Liver (tissue), 9 donors: ENCODE results near the gene MFSD11. TPM values are rescaled to one million over a fixed set of nuclear protein-coding genes. Genes with fewer than 3 reads are reported as not detected.
"Not testable (repeated sequence)": the region's sequence is repeated elsewhere in the genome, so short reads cannot be mapped to it uniquely, and the experiment has no call there.

Experiments used
- DNase-seq: peaks from one replicate; pipeline ENCODE4 v3.0.0-alpha.2; 2017; ENCODE audit warnings: low spot score
- H3K27ac ChIP-seq, 2 donors: one replicate each; pipeline ENCODE4 v1.7.0; 2013; ENCODE audit warnings: inconsistent platforms in 2 of 2, low read length in 2 of 2, control low read depth in 1 of 2, low read depth in 1 of 2, mild to moderate bottlenecking in 1 of 2
- H3K27me3 ChIP-seq, 4 donors: one replicate each; pipeline versions ENCODE4 v1.6.1 to v1.7.0; 2013; ENCODE audit warnings: low read length in 3 of 4, inconsistent platforms in 1 of 4, mild to moderate bottlenecking in 1 of 4, moderate library complexity in 1 of 4; ENCODE audit not compliant: control insufficient read depth in 4 of 4, insufficient read depth in 4 of 4
- H3K36me3 ChIP-seq, 4 donors: one replicate each; pipeline versions ENCODE4 v1.6.1 to v1.7.0; 2013; ENCODE audit warnings: low read length in 3 of 4, mild to moderate bottlenecking in 3 of 4, low read depth in 1 of 4, moderate library complexity in 1 of 4; ENCODE audit not compliant: control insufficient read depth in 4 of 4, insufficient read depth in 3 of 4
- H3K4me1 ChIP-seq, 4 donors: one replicate each; pipeline versions ENCODE4 v1.6.1 to v1.7.0; 2013; ENCODE audit warnings: low read length in 3 of 4, mild to moderate bottlenecking in 3 of 4, moderate library complexity in 1 of 4; ENCODE audit not compliant: control insufficient read depth in 4 of 4, insufficient read depth in 4 of 4
- H3K4me3 ChIP-seq, 3 donors: one replicate each; pipeline versions ENCODE4 v1.6.1 to v1.7.0; 2013; ENCODE audit warnings: low read length in 3 of 3, control low read depth in 1 of 3, low read depth in 1 of 3, mild to moderate bottlenecking in 1 of 3
- H3K9ac ChIP-seq, 2 donors: one replicate each; pipeline ENCODE4 v1.7.0; 2013; ENCODE audit warnings: low read length in 2 of 2, mild to moderate bottlenecking in 2 of 2, moderate library complexity in 2 of 2, control low read depth in 1 of 2, low read depth in 1 of 2
- H3K9me3 ChIP-seq, 4 donors: one replicate each; pipeline versions ENCODE4 v1.6.1 to v1.7.0; 2013; ENCODE audit warnings: low read length in 3 of 4; ENCODE audit not compliant: control insufficient read depth in 4 of 4
- EGR1 ChIP-seq, 2 donors: IDR thresholded peaks; 2 replicates each; pipeline ENCODE4 v1.6.1; 2016 to 2018; ENCODE audit warnings: antibody characterized with exemption in 2 of 2, low read depth in 2 of 2
- FOXA1 ChIP-seq: IDR thresholded peaks from 2 replicates; pipeline ENCODE4 v1.6.1; 2016; ENCODE audit warnings: antibody characterized with exemption
- FOXA2 ChIP-seq: IDR thresholded peaks from 2 replicates; pipeline ENCODE4 v1.6.1; 2016; ENCODE audit warnings: antibody characterized with exemption
- GABPA ChIP-seq, 2 donors: IDR thresholded peaks in 1 of 2; conservative IDR thresholded peaks in 1 of 2; 2 replicates each; pipeline ENCODE4 v1.6.1; 2016; ENCODE audit warnings: antibody characterized with exemption in 2 of 2, mild to moderate bottlenecking in 1 of 2, moderate library complexity in 1 of 2
- HNF4A ChIP-seq, 2 donors: conservative IDR thresholded peaks; 2 replicates each; pipeline ENCODE4 v1.6.1; 2016; ENCODE audit warnings: antibody characterized with exemption in 2 of 2, mild to moderate bottlenecking in 2 of 2
- HNF4G ChIP-seq: IDR thresholded peaks from 2 replicates; pipeline ENCODE4 v1.6.1; 2016; ENCODE audit warnings: antibody characterized with exemption
- JUND ChIP-seq, 2 donors: IDR thresholded peaks; 2 replicates each; pipeline ENCODE4 v1.6.1; 2016; ENCODE audit warnings: antibody characterized with exemption in 2 of 2
- NR2F2 ChIP-seq: IDR thresholded peaks from 2 replicates; pipeline ENCODE4 v1.6.1; 2016; ENCODE audit warnings: antibody characterized with exemption
- RAD21 ChIP-seq, 2 donors: IDR thresholded peaks; 2 replicates each; pipeline ENCODE4 v1.6.1; 2016; ENCODE audit warnings: antibody characterized with exemption in 2 of 2, mild to moderate bottlenecking in 2 of 2
- RXRA ChIP-seq, 2 donors: IDR thresholded peaks; 2 replicates each; pipeline ENCODE4 v1.6.1; 2017 to 2018; ENCODE audit warnings: antibody characterized with exemption in 2 of 2, mild to moderate bottlenecking in 1 of 2
- SP1 ChIP-seq: IDR thresholded peaks from 2 replicates; pipeline ENCODE4 v1.6.1; 2018; ENCODE audit warnings: antibody characterized with exemption, mild to moderate bottlenecking
- TAF1 ChIP-seq: conservative IDR thresholded peaks from 2 replicates; pipeline ENCODE4 v1.6.1; 2016; ENCODE audit warnings: antibody characterized with exemption, mild to moderate bottlenecking
- YY1 ChIP-seq: IDR thresholded peaks from 2 replicates; pipeline ENCODE4 v1.6.1; 2016; ENCODE audit warnings: antibody characterized with exemption, mild to moderate bottlenecking
- whole genome bisulfite sequencing: extraction: QIAGEN DNeasy Blood & Tissue Kit; methylation state at CpG from one replicate; pipeline ENCODE4 v1.1.7; 2013; 5-methylcytosine and 5-hydroxymethylcytosine counted together
- polyA plus RNA-seq, 2 donors: library from polyadenylated mRNA; stranded (reverse) in 1 of 2; unstranded in 1 of 2; fragments of 200-250 nt in 1 of 2; fragments of >200 nt in 1 of 2; fragmentation: Nextera tagmentation in 1 of 2; extraction: Ambion mirVana in 1 of 2; gene quantifications; one replicate each; pipeline versions ENCODE4 v1.2.1 to v1.2.3, GENCODE V29; 2013 to 2015
- total RNA-seq, 2 donors: library from RNA; depleted of rRNA; stranded (reverse); fragments of >200 nt; gene quantifications; one replicate each; pipeline ENCODE4 v1.2.3, GENCODE V29; 2014
- TF ChIP-seq, protein P1 (sequence below): fragments of 150-350 bp; IDR thresholded peaks from 2 replicates; pipeline ENCODE4 v1.5.1; 2017; ENCODE audit warnings: improper control_type of control experiment, low read depth, low read length; ENCODE audit not compliant: missing input control
- TF ChIP-seq, protein P2 (sequence below): IDR thresholded peaks from 2 replicates; pipeline ENCODE4 v1.6.1; 2016; ENCODE audit warnings: antibody characterized with exemption
- TF ChIP-seq, protein P3 (sequence below): IDR thresholded peaks from 2 replicates; pipeline ENCODE4 v1.6.1; 2016; ENCODE audit warnings: antibody characterized with exemption
- TF ChIP-seq, protein P4 (sequence below): IDR thresholded peaks from 2 replicates; pipeline ENCODE4 v1.6.1; 2016; ENCODE audit warnings: antibody characterized with exemption, mild to moderate bottlenecking
- TF ChIP-seq, protein P5 (sequence below): IDR thresholded peaks from 2 replicates; pipeline ENCODE4 v1.6.1; 2016; ENCODE audit warnings: antibody characterized with exemption
- donor health status: healthy.
- donor health status: healthy.
- donor health status: healthy.
- donor health status: healthy.
- donor health status: healthy.

MFSD11 gene
- total and polyA plus RNA-seq, 4 donors: 8.6 to 26.9 (median 17.5) TPM

DNA sequence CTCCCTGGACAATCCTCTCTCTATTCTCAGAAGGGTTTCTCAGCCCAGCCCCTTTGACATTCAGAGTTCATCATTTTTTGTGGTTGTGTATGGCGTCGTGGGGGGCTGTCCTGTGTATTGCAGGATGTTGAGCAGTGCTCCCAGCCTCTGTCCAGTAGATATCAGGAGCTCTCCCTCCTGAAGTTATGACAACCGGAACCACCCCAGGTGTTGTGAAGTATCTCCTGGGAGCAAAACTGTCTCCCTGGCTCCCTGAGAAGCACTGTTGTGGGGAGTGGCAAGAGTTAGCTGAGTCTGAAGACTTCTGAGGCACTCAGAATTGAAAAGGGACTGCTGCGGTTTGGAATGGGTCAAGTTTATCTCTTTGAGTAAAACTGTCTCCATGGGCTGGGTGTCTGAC lies 74.3 kb downstream of the MFSD11 start:
- DNase-seq: no peak
- Histone ChIP-seq H3K4me3 (no peak overlapping the region), H3K27me3 (no peaks in the 10 kb centered on the region), H3K9me3 (no peaks in the 10 kb centered on the region), H3K9ac (no peak overlapping the region), H3K27ac (no peak overlapping the region), H3K4me1 (no peaks in the 10 kb centered on the region), H3K36me3 (no peaks in the 10 kb centered on the region)
- 61% methylated on average over 4 of the region's 4 CpGs for WGBS
- TF ChIP-seq JUND (IDR thresholded peaks at IDR 0.05): no peak
- TF ChIP-seq RXRA (IDR thresholded peaks at IDR 0.05): no peak
- TF ChIP-seq, protein P1, sequence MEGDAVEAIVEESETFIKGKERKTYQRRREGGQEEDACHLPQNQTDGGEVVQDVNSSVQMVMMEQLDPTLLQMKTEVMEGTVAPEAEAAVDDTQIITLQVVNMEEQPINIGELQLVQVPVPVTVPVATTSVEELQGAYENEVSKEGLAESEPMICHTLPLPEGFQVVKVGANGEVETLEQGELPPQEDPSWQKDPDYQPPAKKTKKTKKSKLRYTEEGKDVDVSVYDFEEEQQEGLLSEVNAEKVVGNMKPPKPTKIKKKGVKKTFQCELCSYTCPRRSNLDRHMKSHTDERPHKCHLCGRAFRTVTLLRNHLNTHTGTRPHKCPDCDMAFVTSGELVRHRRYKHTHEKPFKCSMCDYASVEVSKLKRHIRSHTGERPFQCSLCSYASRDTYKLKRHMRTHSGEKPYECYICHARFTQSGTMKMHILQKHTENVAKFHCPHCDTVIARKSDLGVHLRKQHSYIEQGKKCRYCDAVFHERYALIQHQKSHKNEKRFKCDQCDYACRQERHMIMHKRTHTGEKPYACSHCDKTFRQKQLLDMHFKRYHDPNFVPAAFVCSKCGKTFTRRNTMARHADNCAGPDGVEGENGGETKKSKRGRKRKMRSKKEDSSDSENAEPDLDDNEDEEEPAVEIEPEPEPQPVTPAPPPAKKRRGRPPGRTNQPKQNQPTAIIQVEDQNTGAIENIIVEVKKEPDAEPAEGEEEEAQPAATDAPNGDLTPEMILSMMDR: no peak
- TF ChIP-seq FOXA2: no peak
- TF ChIP-seq FOXA1: no peak
- no peak for TF ChIP-seq SP1
- no peak for TF ChIP-seq EGR1 (IDR thresholded peaks at IDR 0.05; ENCODE audit: low read depth in 2 of 2)
- no peak for TF ChIP-seq HNF4G

DNA sequence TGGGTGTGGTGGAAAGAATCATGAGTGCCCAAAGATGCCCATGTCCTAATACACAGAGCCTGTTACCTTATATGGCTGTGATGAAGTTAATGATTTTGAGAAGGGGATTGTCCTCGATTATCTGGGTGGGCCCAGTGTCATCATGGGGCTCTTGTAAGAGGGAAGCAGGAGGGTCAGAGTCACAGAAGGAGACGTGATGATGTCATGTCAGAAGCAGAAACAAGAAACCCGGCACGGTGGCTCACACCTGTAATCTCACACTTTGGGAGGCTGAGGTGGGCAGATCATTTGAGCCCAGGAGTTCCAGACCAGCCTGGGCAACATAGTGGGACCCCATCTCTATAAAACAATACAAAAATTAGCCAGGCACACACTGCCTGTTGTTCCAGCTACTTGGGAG lies 75.0 kb downstream of the MFSD11 start:
- H3K9me3 ChIP-seq: no peaks in the 10 kb centered on the region
- no peak overlapping the region for H3K4me3 ChIP-seq
- no peak for DNase-seq
- H3K27me3 ChIP-seq: no peaks in the 10 kb centered on the region
- WGBS: 70% methylated on average over 4 of the region's 4 CpGs
- no peaks in the 10 kb centered on the region for H3K36me3 ChIP-seq
- H3K9ac ChIP-seq: no peak overlapping the region
- TF ChIP-seq RXRA (IDR thresholded peaks at IDR 0.05) (no peak), RAD21 (IDR thresholded peaks at IDR 0.05) (no peak), NR2F2 (no peak), GABPA (IDR thresholded peaks at IDR 0.05 in 1 of 2, conservative IDR thresholded peaks at IDR 0.05 in 1 of 2) (no peak), YY1 (no peak), HNF4A (conservative IDR thresholded peaks at IDR 0.05) (no peak), TAF1 (no peak), FOXA1 (no peak), HNF4G (no peak), FOXA2 (no peak), EGR1 (IDR thresholded peaks at IDR 0.05; ENCODE audit: low read depth in 2 of 2) (no peak), JUND (IDR thresholded peaks at IDR 0.05) (no peak), SP1 (no peak)
- TF ChIP-seq, protein P2, sequence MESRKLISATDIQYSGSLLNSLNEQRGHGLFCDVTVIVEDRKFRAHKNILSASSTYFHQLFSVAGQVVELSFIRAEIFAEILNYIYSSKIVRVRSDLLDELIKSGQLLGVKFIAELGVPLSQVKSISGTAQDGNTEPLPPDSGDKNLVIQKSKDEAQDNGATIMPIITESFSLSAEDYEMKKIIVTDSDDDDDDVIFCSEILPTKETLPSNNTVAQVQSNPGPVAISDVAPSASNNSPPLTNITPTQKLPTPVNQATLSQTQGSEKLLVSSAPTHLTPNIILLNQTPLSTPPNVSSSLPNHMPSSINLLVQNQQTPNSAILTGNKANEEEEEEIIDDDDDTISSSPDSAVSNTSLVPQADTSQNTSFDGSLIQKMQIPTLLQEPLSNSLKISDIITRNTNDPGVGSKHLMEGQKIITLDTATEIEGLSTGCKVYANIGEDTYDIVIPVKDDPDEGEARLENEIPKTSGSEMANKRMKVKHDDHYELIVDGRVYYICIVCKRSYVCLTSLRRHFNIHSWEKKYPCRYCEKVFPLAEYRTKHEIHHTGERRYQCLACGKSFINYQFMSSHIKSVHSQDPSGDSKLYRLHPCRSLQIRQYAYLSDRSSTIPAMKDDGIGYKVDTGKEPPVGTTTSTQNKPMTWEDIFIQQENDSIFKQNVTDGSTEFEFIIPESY: no peak
- TF ChIP-seq, protein P3, sequence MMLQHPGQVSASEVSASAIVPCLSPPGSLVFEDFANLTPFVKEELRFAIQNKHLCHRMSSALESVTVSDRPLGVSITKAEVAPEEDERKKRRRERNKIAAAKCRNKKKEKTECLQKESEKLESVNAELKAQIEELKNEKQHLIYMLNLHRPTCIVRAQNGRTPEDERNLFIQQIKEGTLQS: no peak
- TF ChIP-seq, protein P1: no peak
- TF ChIP-seq, protein P4, sequence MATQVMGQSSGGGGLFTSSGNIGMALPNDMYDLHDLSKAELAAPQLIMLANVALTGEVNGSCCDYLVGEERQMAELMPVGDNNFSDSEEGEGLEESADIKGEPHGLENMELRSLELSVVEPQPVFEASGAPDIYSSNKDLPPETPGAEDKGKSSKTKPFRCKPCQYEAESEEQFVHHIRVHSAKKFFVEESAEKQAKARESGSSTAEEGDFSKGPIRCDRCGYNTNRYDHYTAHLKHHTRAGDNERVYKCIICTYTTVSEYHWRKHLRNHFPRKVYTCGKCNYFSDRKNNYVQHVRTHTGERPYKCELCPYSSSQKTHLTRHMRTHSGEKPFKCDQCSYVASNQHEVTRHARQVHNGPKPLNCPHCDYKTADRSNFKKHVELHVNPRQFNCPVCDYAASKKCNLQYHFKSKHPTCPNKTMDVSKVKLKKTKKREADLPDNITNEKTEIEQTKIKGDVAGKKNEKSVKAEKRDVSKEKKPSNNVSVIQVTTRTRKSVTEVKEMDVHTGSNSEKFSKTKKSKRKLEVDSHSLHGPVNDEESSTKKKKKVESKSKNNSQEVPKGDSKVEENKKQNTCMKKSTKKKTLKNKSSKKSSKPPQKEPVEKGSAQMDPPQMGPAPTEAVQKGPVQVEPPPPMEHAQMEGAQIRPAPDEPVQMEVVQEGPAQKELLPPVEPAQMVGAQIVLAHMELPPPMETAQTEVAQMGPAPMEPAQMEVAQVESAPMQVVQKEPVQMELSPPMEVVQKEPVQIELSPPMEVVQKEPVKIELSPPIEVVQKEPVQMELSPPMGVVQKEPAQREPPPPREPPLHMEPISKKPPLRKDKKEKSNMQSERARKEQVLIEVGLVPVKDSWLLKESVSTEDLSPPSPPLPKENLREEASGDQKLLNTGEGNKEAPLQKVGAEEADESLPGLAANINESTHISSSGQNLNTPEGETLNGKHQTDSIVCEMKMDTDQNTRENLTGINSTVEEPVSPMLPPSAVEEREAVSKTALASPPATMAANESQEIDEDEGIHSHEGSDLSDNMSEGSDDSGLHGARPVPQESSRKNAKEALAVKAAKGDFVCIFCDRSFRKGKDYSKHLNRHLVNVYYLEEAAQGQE: no peak
- TF ChIP-seq, protein P5, sequence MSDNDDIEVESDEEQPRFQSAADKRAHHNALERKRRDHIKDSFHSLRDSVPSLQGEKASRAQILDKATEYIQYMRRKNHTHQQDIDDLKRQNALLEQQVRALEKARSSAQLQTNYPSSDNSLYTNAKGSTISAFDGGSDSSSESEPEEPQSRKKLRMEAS: no peak
- no peaks in the 10 kb centered on the region for H3K4me1 ChIP-seq
- no peak overlapping the region for H3K27ac ChIP-seq

DNA sequence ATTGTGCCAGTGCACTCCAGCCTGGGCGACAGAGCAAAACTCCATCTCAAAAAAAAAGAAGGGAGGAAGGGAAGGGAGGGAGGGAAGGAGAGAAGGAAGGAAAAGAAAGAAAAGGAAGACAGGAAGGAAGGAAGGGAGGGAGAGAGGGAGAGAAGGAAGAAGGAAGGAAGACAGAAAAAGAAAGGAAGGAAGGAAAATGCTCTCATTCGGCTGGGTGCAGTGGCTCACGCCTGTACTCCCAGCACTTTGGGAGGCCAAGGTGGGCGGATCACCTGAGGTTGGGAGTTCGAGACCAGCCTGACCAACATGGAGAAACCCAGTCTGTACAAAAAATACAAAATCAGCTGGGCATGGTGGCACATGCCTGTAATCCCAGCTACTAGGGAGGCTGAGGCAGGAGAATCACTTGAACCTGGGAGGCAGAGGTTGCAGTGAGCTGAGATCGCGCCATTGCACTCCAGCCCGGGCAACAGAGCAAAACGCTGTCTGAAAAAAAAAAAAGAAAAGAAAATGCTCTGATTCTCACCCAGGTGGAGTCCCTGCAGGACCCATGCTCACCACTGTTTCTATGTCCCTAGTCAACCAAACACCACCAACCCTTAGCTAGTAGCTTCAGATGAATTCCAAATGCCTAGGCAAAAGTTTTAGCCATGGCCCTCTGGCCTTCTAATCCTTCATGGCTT lies 78.1 kb downstream of the MFSD11 start:
- WGBS: 72% methylated on average over 9 of the region's 9 CpGs
- not testable (repeated sequence) for DNase-seq, H3K9me3 ChIP-seq, H3K27ac ChIP-seq, H3K9ac ChIP-seq, H3K36me3 ChIP-seq, H3K27me3 ChIP-seq, H3K4me3 ChIP-seq, H3K4me1 ChIP-seq
